Spleen (tissue), 11 donors: ENCODE data around the gene ATP7B. TPM values are rescaled to one million over a fixed set of nuclear protein-coding genes. Genes with fewer than 3 reads are reported as not detected.

ENCODE experiments used
- DNase-seq: peaks from one replicate; pipeline ENCODE4 v3.0.0-alpha.2; 2020
- H3K27ac ChIP-seq, 8 donors: fragments of 200-600 bp; sonication (generic) in 7 of 8; 1 replicate in 4 of 8; 2 replicates in 4 of 8; pipeline versions ENCODE4 v1.5.0 to v1.8.0; 2016 to 2021; ENCODE audit warnings: inconsistent platforms in 4 of 8, mild to moderate bottlenecking in 4 of 8, moderate library complexity in 1 of 8
- H3K27me3 ChIP-seq, 7 donors: fragments of 200-600 bp; sonication (generic) in 6 of 7; replicated peaks in 1 of 7; 1 replicate in 4 of 7; 2 replicates in 3 of 7; pipeline versions ENCODE4 v1.5.0 to v1.8.0; 2016 to 2021; ENCODE audit warnings: inconsistent platforms in 3 of 7, mild to moderate bottlenecking in 1 of 7
- H3K36me3 ChIP-seq, 6 donors: fragments of 200-600 bp; sonication (generic) in 5 of 6; 1 replicate in 4 of 6; 2 replicates in 2 of 6; pipeline versions ENCODE4 v1.5.0 to v1.8.0; 2016 to 2021; ENCODE audit warnings: inconsistent platforms in 2 of 6
- H3K4me1 ChIP-seq, 6 donors: fragments of 200-600 bp; sonication (generic) in 5 of 6; 1 replicate in 3 of 6; 2 replicates in 3 of 6; pipeline versions ENCODE4 v1.5.0 to v1.8.0; 2016 to 2021; ENCODE audit warnings: inconsistent platforms in 3 of 6
- H3K4me3 ChIP-seq, 8 donors: fragments of 200-600 bp; sonication (generic) in 7 of 8; 1 replicate in 4 of 8; 2 replicates in 4 of 8; pipeline versions ENCODE4 v1.5.0 to v1.8.0; 2016 to 2021; ENCODE audit warnings: inconsistent platforms in 4 of 8, mild to moderate bottlenecking in 4 of 8, moderate library complexity in 2 of 8
- H3K9me3 ChIP-seq, 8 donors: fragments of 200-600 bp; sonication (generic) in 7 of 8; 1 replicate in 4 of 8; 2 replicates in 4 of 8; pipeline versions ENCODE4 v1.5.0 to v1.8.0; 2016 to 2021; ENCODE audit warnings: inconsistent platforms in 4 of 8
- CTCF ChIP-seq, 11 experiments: fragments of 200-600 bp in 7 of 11; fragments of 450-650 bp in 4 of 11; sonication (generic) in 4 of 11; IDR thresholded peaks in 8 of 11; conservative IDR thresholded peaks in 3 of 11; 1 replicate in 7 of 11; 2 replicates in 4 of 11; pipeline versions ENCODE4 v1.4.0 to v1.8.0; 2016 to 2021; ENCODE audit warnings: antibody characterized with exemption in 11 of 11, inconsistent platforms in 4 of 11, mild to moderate bottlenecking in 1 of 11
- POLR2A ChIP-seq, 3 donors: fragments of 450-650 bp; IDR thresholded peaks; one replicate each; pipeline ENCODE4 v1.5.1; 2017; ENCODE audit warnings: antibody characterized with exemption in 3 of 3, mild to moderate bottlenecking in 1 of 3
- POLR2AphosphoS5 ChIP-seq, 3 donors: sonication (generic); formaldehyde crosslinking; IDR thresholded peaks; one replicate each; pipeline ENCODE4 v1.5.1; 2017; ENCODE audit warnings: antibody characterized with exemption in 3 of 3
- WGBS, 5 donors: extraction: QIAGEN DNeasy Blood & Tissue Kit in 3 of 5; methylation state at CpG; one replicate each; pipeline versions ENCODE4 v1.1.5 to v1.1.7; 2013 to 2018; 5-methylcytosine and 5-hydroxymethylcytosine counted together
- intact Hi-C: fragments of 100-400 bp; cut with DNase I; formaldehyde crosslinking; loops from one replicate; pipeline ENCODE4 v1.15.0; 2023; ENCODE audit warnings: low total_unique reads
- polyA plus RNA-seq, 3 donors: library from polyadenylated mRNA; stranded (reverse); fragments of 200-250 nt; gene quantifications; one replicate each; pipeline ENCODE4 v1.2.1, GENCODE V29; 2013
- total RNA-seq, 7 donors: library from RNA; depleted of rRNA in 3 of 7; stranded (reverse); fragments of >200 nt in 3 of 7; fragmentation: NEBNext Ultra II Directional in 4 of 7; extraction: Animal tissue kit (Norgen Biotek cat#: 25700) in 4 of 7; gene quantifications; one replicate each; pipeline versions ENCODE4 v1.1.0 to v1.2.1, GENCODE V29; 2016 to 2021
- donor health status: healthy with polysubstance abuse.
- donor health status: DM: no; HTN: no; CAD: no; lungs with moderate emphysema.
- donor health status: DM: no; HTN: no; CAD: no.
- donor health status: Bipolar disorder and iron deficiency.
- donor health status: healthy.
- donor health status: DM: no; HTN: no; CAD: no.
- donor health status: DM: yes; HTN: yes; CAD: no.

The ATP7B gene
- total and polyA plus RNA-seq, 10 donors, result 0.17 to 3.7 (median 2.4) TPM

- Histone ChIP-seq H3K27me3 (no peaks in the 10 kb centered on the region), H3K36me3 (peaks cover 0 to 12% (median 0%) of the 10 kb centered on the region in 6 donors), H3K9me3 (no peaks in the 10 kb centered on the region), H3K27ac (no peak overlapping the region), H3K4me3 (no peak overlapping the region), H3K4me1 (no peaks in the 10 kb centered on the region)
- no peak for TF ChIP-seq POLR2A (IDR thresholded peaks at IDR 0.05)
- intact Hi-C loops, result no loop called here
- WGBS, 5 donors, result 91 to 98% (median 94%) methylated on average over 6 of the region's 6 CpGs
- DNase-seq, result no peak
Observed at GRCh38 chr13:51931606-51932005, 79.6 kb downstream of the ATP7B start.

- Histone ChIP-seq H3K9me3 (no peaks in the 10 kb centered on the region), H3K4me3 (no peak overlapping the region), H3K27me3 (no peaks in the 10 kb centered on the region), H3K36me3 (peaks cover 0 to 11% (median 0%) of the 10 kb centered on the region in 6 donors), H3K4me1 (no peaks in the 10 kb centered on the region), H3K27ac (no peak overlapping the region)
- intact Hi-C loops, result no loop called here
- TF ChIP-seq CTCF (IDR thresholded peaks at IDR 0.05 in 8 of 11, conservative IDR thresholded peaks at IDR 0.05 in 3 of 11) (no peak), POLR2AphosphoS5 (IDR thresholded peaks at IDR 0.05) (no peak), POLR2A (IDR thresholded peaks at IDR 0.05) (no peak)
- 89 to 95% (median 91%) methylated on average over 5 of the region's 5 CpGs for WGBS, 5 donors
- DNase-seq, result no peak
Observed at GRCh38 chr13:51929699-51930098, 81.6 kb downstream of the ATP7B start.

GRCh38 chr13:51928231-51928630, 83.0 kb downstream of the ATP7B start:
- Histone ChIP-seq H3K27me3 (peaks cover 0 to 5% (median 0%) of the 10 kb centered on the region in 7 donors), H3K4me3 (no peak overlapping the region), H3K27ac (no peak overlapping the region), H3K36me3 (no peaks in the 10 kb centered on the region), H3K4me1 (no peaks in the 10 kb centered on the region), H3K9me3 (no peaks in the 10 kb centered on the region)
- TF ChIP-seq CTCF (IDR thresholded peaks at IDR 0.05 in 8 of 11, conservative IDR thresholded peaks at IDR 0.05 in 3 of 11), result no peak
- no peak for DNase-seq
- intact Hi-C loops, result no loop called here
- WGBS, 5 donors, result 85 to 95% (median 89%) methylated on average over 9 of the region's 9 CpGs

- Histone ChIP-seq H3K36me3 (no peaks in the 10 kb centered on the region), H3K4me1 (no peaks in the 10 kb centered on the region), H3K9me3 (no peaks in the 10 kb centered on the region), H3K4me3 (no peak overlapping the region), H3K27me3 (peaks cover 0 to 5% (median 0%) of the 10 kb centered on the region in 7 donors), H3K27ac (no peak overlapping the region)
- no peak for DNase-seq
- intact Hi-C loops, result no loop called here
- no peak for TF ChIP-seq POLR2AphosphoS5 (IDR thresholded peaks at IDR 0.05)
- no peak for TF ChIP-seq POLR2A (IDR thresholded peaks at IDR 0.05)
- 80 to 92% (median 88%) methylated on average over 7 of the region's 7 CpGs for WGBS, 5 donors
Observed at GRCh38 chr13:51927129-51927528, 84.1 kb downstream of the ATP7B start.

- 86 to 97% (median 90%) methylated on average over 6 of the region's 6 CpGs for WGBS, 5 donors
- TF ChIP-seq POLR2AphosphoS5 (IDR thresholded peaks at IDR 0.05) (no peak), POLR2A (IDR thresholded peaks at IDR 0.05) (no peak), CTCF (IDR thresholded peaks at IDR 0.05 in 8 of 11, conservative IDR thresholded peaks at IDR 0.05 in 3 of 11) (no peak)
- no peak for DNase-seq
- Histone ChIP-seq H3K4me3 (no peak overlapping the region), H3K27me3 (peaks cover 0 to 5% (median 0%) of the 10 kb centered on the region in 7 donors), H3K36me3 (no peaks in the 10 kb centered on the region), H3K9me3 (no peaks in the 10 kb centered on the region), H3K27ac (no peak overlapping the region), H3K4me1 (no peaks in the 10 kb centered on the region)
- intact Hi-C loops, result no loop called here
Observed at GRCh38 chr13:51926528-51926885, 84.7 kb downstream of the ATP7B start.
